HG03097 (cell line): ENCODE data around the gene CAPN10.
A peak's percentile ranks its signal among the peaks of the same experiment; 100 is the strongest.

ENCODE experiments used
- ATAC-seq: cut with Tn5 transposase; IDR thresholded peaks from one replicate; pipeline ENCODE4 v1.9.1; 2021; ENCODE audit not compliant: unreplicated experiment, low FRiP score

CAPN10 gene

DNA sequence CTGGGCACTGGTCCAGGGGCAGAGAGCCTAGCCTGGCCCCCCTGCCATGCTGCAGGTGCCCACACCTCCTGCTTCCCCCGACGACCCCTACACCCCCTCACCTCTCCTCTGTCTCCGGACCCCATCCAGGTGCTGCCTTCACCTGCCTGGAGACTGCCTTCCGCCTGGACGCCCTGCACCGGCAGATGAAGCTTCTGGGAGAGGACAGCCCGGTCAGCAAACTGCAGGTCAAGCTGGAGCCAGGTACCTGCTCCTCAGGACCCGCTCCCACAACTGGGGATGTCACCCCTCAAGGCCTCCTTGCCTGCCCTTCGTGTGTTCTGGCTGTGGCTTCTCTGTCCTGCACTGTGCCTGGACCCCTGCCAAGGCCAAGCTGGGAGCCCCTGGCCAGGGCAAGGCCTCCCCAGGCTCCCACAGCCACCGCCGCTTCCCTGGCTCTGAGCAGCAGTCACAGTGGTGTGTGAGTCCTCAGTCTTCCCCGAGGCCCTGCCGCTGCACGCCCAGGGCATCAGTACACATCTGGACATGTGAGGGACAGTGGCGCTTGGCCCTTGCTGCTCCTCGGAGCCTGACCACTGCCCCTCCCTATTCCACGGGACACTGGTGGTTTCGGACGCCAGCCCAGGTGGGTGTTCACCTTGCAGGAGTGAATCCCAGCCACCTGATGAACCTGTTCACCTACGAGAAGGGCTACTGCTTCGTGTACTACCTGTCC, 12.0 kb upstream of the CAPN10 start:
- ATAC-seq: no peak

DNA sequence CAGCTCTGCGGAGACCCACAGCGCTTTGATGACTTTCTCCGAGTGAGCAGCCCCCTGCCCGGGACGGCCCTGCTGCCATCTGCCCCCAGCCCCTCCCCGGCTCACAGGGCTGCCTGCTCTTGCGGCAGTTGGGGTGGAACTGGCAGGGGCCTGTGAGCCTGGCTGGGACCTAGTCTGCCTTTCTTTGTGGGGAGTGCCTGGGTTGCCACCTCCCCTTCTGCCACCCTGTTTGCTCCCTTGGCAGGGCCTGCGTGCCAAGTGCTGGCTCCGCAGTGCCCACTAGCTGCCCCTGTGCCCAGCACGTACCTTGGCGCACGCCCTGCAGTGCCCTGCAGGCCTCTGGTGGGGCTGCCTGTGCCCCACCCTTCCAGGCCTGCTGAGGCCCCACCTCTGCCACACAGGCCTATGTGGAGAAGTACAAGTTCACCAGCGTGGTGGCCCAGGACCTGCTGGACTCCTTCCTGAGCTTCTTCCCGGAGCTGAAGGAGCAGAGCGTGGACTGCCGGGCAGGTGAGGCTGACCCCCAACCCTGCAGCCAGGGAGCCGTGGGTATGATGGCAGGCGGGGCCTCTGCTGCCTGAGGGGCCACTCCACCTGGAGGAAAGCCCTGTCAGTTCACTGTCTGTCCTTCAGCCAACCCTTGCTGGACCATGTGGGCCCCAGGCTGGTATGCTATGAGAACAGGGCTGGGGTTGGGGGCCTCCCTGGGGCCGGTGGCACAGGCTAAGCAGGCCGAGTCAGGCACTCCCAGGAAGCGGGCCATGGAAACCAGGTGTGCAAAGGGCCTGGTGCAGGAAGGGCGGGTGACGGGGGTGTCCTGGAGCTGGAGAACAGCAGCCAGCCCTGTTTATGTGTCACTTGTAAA, 11.2 kb upstream of the CAPN10 start:
- ATAC-seq: no peak

DNA sequence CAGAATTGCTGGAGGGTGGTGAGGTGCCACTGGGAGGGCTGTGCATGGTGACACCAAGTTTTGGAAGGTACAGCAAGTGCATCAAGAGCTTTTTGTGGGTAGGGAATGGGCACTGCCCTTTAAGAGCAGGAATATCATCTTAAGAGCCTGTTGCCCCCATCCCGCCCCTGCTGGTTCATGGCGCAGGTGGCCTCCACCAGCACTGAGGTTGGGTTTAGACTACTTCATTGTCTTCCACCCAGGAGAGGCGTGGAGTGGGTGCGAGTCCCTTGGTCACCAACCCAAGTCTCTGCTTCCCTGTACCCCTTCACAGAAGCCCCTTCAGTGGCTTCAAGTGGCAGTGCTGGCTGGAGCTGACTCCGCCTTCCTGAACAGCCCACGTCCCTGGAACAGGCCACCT, 10.5 kb upstream of the CAPN10 start:
- ATAC-seq: no peak

DNA sequence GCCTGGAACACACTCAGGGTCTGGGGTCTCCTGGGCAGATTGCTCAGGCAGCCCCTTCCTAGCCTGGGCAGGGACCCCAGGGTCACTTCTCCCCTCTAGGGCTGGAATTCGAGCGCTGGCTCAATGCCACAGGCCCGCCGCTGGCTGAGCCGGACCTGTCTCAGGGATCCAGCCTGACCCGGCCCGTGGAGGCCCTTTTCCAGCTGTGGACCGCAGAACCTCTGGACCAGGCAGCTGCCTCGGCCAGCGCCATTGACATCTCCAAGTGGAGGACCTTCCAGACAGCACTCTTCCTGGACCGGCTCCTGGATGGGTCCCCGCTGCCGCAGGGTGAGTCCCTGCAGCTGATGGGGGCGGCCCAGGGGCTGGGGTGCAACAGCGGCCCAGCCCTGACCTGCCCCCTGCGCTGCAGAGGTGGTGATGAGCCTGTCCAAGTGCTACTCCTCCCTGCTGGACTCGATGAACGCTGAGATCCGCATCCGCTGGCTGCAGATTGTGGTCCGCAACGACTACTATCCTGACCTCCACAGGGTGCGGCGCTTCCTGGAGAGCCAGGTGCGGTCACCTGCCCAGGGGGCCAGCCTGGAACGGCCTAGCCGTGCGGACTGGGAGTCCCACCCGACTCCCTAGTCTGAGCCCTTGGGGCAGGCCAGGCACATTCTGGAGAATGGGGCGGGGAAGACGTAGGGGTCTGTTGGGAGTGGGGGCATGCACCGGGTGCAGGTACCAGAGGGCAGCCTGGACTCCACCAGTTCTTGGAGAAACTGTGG, 9.9 kb upstream of the CAPN10 start:
- ATAC-seq: no peak

DNA sequence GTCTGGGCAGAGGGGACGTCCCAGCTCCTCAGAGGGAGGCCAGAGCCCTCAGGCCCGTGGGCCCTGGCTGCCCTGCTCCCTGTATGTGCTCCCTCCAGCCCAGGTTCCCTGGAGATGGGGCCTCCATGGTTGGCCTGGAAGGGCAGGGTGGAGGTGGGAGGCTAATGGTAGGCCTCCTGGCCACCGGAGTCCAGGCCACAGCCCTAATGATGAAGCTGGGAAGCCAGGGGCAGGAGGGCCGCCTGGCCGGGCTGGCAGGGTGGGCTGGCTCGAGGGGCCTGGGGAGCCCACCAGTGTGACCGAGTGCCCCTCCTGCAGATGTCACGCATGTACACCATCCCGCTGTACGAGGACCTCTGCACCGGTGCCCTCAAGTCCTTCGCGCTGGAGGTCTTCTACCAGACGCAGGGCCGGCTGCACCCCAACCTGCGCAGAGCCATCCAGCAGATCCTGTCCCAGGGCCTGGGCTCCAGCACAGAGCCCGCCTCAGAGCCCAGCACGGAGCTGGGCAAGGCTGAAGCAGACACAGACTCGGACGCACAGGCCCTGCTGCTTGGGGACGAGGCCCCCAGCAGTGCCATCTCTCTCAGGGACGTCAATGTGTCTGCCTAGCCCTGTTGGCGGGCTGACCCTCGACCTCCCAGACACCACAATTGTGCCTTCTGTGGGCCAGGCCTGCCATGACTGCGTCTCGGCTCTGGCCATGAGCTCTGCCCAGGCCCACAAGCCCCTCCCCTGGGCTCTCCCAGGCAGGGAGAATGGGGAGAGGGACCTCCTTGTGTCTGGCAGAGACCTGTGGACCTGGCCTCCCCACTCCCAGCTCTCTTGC, 9.0 kb upstream of the CAPN10 start:
- no peak for ATAC-seq

DNA sequence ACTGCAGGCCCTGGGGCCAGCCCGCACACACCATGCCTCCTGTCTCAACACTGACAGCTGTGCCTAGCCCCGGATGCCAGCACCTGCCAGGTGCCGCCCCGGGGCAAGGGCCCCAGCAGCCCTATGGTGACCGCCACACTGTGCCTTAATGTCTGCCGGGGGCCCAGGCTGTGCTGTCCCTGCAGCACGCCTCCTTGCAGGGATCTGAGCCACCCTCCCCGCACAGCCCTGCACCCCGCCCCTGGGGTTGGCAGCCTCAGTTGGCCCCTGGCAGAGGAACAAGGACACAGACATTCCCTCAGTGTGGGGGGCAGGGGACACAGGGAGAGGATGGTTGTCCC, 8.5 kb upstream of the CAPN10 start:
- no peak for ATAC-seq

DNA sequence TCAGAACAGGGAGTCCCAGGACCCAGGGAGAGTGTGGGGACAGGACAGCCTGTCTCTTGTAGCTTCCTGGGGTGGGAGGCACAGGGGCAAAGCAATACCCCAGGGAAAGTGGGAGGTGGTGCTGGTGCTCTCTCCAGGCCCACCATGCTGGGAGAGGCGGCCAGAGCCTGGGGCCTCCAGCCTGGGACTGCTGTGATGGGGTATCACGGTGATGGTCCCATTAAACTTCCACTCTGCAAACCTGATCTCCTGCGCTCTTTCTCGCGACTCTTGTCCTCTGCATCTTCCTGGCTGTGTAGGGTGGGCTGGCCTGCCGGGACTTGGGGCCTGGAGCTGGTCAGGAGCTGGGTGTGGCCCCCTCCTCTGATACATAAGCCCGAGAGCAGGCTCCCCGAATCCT, 8.0 kb upstream of the CAPN10 start:
- no peak for ATAC-seq

DNA sequence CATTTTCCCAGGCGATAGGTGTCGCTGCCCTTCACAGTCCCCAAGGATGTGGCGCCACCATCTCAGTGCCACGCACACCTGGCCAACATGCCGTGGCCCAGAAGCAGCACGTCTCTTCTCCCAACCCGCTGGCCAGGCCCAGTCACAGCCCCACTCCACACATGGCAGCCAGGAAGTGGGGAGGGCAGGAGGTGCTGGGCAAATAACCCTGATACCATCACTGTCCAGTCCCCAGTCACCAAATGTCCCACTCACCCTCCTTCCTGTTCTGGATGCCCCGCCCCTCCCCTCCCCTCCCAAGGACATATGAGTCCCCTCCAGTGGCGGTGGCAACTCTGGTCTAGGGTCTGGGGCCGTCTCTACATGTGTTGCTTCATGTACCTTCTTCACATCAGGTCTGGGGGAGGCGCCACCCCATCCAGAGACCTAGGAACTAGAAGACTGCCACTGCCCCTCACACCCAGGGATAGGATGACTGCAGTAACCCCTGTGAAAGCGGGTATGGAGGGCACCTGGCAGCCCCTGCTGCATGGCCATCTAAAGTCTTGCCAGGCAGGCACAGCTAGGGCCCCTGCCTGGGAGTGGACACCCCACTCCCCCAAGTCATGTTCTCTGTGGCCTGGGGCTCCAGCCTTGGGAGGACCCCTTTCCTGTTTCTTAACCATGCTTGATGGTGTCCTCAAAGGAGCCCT, 7.3 kb upstream of the CAPN10 start:
- ATAC-seq: no peak

DNA sequence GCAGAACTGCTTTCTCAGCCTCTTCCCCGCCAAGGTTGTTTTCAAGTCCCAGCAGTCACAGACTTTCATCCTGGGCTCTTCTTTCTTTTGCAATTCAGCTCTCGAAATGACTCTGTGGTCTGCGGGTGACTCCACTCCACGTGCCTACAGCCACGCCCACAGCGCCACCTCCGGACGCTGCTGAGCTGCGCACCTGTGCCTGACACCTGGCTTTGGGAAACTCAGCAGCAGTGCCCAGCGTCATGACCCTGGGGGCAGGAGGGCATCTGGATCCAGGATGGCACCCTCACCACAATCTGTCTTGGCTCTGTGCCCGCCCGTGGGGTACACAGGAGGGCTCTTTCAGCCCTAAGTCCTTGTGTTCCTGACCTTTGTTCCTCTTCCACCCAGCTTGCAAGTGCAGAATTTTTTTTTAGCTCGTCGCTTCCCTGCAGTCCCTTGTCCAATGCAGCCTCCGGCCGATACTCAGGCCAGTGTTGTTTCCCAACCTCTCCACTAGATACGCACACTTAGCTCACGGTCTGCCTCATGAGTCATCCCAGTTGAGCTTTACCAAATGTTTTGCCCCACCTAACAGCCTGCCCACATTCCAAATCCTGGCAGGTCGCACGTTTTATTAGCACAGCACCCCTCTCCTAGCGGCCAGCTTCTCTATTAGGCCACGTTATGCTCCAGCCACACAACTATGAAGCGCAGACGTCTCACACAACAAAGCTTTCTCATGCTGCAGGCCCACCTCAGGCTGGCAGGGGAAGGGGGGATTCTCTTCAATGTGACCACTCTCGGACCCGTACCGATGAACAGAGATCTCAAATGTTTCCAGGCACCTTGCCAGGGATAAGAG, 6.5 kb upstream of the CAPN10 start:
- no peak for ATAC-seq

DNA sequence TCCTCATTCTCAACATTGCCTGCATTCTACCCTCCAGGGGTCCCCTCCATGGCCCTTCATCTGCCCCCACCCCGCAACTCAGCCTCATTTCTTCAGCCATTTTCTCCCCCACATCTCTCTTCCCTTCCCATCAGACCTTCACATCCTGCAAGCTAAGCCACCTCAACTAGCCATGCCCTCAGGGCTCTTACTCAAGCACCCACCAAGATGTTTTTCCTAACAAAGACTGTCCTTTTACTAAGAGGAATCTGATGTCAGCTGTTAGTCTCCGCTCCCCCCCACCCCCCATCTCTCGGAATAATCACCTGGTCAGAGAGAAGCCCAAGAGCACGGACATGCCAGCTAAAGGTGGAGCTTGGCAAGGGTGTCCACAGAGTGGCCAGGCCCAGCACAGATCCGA, 4.7 kb upstream of the CAPN10 start:
- no peak for ATAC-seq

DNA sequence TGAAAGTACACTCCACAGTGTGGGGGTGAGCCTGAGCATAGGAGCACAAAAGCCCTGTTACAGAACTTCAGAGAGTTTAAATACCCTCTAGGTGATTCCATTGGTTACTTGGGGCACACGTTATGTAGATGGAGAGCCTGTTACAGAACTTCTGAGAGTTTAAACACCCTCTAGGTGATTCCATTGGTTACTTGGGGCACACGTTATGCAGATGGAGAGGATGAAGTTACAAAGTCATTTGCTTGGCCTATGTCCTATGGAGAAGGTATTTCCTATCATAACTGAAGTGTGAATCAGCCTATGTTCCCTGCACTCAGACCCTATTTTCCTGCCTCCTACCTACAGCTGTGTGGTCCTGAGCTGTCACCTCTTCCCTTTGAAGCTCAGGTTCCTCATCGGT, 3.8 kb upstream of the CAPN10 start:
- ATAC-seq: no peak

DNA sequence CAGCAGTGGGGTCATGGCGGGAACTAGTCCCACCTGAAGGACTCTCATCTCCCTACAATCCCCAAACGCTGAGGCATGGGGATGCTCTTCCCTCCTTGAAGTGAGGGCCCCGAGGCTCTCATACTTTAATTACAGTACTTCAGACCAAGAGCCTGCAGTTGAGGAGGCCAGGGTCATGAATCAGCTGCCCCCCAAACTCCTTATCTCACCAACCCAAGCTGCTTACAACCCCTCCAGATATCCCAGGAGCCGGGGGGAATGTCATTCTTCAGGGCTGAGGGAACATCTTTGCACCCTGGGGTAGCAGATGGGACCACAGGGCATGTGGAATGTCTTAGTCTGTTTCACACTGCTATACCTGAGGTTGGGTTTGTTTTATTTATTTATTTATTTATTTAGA, 2.8 kb upstream of the CAPN10 start:
- no peak for ATAC-seq

DNA sequence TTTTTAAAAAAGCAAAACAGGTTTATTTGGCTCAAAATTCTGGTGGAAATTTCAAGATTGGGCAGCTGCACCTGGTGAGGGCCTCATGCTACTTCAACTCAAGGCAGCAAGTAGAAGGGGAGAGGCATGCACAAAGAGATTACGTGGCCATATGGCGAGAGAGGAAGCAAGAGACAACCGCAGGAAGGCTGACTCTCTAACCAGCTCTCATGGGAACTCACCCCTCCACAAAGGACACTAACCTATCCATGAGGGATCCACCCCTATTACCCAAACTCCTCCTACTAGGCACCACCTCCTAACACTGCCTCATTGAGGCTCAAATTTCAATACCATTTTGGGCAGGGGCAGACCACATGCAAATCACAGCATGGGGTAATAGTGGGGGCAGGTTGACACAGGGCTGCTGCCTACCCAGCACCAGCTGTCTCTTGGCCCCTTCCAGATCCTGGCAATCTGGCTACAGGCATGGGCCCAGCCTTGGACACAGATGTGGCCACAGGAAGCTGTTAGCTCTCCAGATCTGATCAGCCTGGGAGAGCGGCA, 2.0 kb upstream of the CAPN10 start:
- peak; percentile 32 for ATAC-seq

DNA sequence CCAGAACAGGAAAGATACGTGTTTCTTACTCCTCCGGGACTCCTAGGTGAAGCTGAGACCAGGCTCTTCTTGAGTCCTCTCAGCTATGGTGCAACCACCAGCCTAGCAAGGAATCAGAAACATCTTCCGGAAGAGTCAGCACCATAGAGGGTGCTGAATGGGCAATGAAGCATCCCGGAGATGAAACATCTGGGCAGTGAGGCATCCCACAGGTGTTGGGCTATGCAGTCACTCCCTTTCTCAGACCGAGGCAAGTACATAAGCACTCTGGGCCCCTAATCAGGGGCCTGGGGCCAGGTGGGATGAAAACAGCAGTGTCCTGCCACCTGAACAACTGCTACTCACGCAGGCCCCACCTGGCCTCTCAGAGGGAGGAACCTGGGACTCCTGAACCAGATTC, 1.4 kb upstream of the CAPN10 start:
- peak; percentile 28 for ATAC-seq

DNA sequence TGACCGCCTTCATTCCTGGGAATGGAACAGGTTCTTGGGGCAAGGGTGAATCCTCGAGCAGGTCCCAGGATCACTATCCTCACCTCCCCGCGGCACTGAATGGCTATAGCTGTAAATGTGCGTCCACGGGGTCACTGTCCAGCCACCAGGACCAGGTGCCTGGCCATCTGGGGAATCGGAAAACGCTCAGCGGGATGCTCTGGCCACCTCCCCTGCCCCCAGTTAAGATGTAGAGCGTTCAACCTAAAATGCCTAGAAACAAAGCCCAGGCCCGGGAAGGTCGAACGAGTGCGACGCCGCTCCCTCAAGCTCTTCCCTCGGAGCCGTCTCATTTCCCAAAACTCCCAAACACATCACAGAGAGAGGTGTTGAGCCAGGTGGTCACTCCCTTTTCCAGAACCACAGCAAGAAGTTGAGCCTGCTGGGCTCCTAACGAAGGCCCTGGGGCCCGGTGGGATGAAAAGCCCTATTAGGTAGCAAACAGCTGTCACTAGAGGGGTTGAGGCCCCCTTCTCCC, 795 bp upstream of the CAPN10 start:
- ATAC-seq: no peak

DNA sequence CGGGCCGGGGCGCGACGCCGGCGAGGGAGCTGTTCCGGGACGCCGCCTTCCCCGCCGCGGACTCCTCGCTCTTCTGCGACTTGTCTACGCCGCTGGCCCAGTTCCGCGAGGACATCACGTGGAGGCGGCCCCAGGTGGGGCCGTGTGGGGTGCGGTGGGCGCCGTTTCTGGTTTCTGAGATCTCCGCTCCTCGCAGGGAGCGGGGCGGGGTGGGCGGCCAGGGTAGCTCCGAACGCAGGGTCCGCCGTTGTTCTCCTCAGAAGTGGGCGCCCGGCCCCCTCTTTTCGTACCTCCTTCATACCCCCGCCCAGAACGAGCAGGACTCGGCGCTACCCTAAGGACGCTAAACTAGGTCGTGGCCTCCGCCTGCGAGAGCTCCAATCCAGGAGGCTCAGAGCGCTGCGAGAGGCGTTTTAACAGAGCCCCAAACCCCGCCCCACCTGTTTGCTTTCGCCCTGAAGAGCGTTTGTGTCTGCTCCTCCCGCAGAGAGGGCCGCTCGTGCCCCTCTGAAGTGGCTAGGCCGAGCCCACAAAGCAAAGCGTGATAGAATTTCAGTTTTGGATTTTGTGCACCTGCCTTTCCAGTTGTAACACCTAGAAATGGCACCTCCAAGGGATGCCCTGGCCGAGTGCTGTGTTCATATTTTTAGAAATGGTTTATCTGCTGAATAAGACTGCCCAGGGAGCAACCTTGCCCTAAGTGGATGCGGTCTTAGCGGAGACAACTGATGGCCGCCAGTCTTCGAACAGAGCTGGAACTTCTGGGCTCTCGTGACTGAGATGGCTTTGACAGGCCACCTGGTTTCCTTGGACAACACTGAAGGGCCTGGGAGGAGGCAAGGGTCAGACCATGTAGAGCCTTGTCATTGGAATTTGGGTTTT, 626 bp downstream of the CAPN10 start:
- ATAC-seq: peak; percentile 2

DNA sequence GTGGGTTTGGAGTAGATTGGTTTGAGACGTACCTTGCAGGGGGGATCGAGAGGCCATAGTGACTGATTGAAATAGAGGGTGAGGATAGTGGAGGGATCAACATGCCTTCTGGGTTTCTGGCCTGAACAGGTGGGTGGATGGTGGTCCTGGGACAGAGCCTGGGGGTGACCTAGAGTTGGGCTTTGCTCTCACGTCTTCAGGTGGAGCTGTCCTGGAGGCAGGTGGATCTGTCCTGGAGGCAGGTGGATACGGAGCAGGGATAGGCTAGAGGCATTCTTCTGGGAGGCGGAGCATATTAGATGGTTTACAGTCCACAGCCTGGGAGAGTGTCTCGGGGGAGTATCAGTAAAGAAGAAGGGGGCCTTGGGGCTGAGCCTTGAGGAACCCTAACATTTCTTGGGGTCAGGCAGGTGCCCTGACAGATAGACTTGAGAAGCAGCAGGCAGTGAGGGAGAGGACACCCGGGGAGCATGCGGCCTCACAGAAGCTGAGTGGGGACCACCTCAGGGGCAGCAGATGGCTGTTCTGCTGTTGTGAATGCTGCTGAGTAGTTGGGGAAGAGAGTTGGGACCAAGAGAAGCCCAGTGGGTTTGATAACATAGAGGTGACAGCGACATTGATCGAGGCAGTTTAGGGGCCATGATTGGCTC, 1.6 kb downstream of the CAPN10 start:
- no peak for ATAC-seq
